HG03025 (cell line): ENCODE measurements around the gene SCAF1.

Source experiments
- ATAC-seq: cut with Tn5 transposase; IDR thresholded peaks from one replicate; pipeline ENCODE4 v1.9.1; 2021; ENCODE audit warnings: mild to moderate bottlenecking, moderate library complexity; ENCODE audit not compliant: unreplicated experiment, low FRiP score

The SCAF1 gene

GRCh38 chr19:49641688-49642491 is at the start of gene SCAF1:
Gene SCAF1, plus strand, starts transcription at chr19:49642209. Its CDS starts 2,818 bp downstream, at chr19:49645027.
- ATAC-seq = peak; percentile 64

- no peak for ATAC-seq
Observed at GRCh38 chr19:49592486-49593232, 49.4 kb upstream of the SCAF1 start.

GRCh38 chr19:49593233-49594113 is 48.5 kb upstream of the SCAF1 start:
- no peak for ATAC-seq

GRCh38 chr19:49594157-49594992 is 47.6 kb upstream of the SCAF1 start:
- ATAC-seq = no peak

GRCh38 chr19:49594993-49595818 is 46.8 kb upstream of the SCAF1 start:
- ATAC-seq = no peak

GRCh38 chr19:49595819-49596404 is 46.1 kb upstream of the SCAF1 start:
- ATAC-seq = no peak

- no peak for ATAC-seq
Observed at GRCh38 chr19:49596407-49596806, 45.6 kb upstream of the SCAF1 start.

GRCh38 chr19:49596954-49597702 is 44.9 kb upstream of the SCAF1 start:
- no peak for ATAC-seq

- ATAC-seq = no peak
Observed at GRCh38 chr19:49597703-49597974, 44.4 kb upstream of the SCAF1 start.

- ATAC-seq = no peak
Observed at GRCh38 chr19:49599378-49600295, 42.4 kb upstream of the SCAF1 start.

- ATAC-seq = no peak
Observed at GRCh38 chr19:49601482-49602038, 40.4 kb upstream of the SCAF1 start.

- ATAC-seq = no peak
Observed at GRCh38 chr19:49602806-49603205, 39.2 kb upstream of the SCAF1 start.

GRCh38 chr19:49605605-49606004 is 36.4 kb upstream of the SCAF1 start:
- no peak for ATAC-seq

GRCh38 chr19:49609499-49610092 is 32.4 kb upstream of the SCAF1 start:
- no peak for ATAC-seq

GRCh38 chr19:49613374-49613773 is 28.6 kb upstream of the SCAF1 start:
- no peak for ATAC-seq

GRCh38 chr19:49614096-49614833 is 27.7 kb upstream of the SCAF1 start:
- ATAC-seq = no peak
